ENCODE data around the gene ATP6V1G2.
A peak's percentile ranks its signal among the peaks of the same experiment; 100 is the strongest.
"Not testable (repeated sequence)": the region's sequence is repeated elsewhere in the genome, so short reads cannot be mapped to it uniquely, and the experiment has no call there.

Gene ATP6V1G2

DNA sequence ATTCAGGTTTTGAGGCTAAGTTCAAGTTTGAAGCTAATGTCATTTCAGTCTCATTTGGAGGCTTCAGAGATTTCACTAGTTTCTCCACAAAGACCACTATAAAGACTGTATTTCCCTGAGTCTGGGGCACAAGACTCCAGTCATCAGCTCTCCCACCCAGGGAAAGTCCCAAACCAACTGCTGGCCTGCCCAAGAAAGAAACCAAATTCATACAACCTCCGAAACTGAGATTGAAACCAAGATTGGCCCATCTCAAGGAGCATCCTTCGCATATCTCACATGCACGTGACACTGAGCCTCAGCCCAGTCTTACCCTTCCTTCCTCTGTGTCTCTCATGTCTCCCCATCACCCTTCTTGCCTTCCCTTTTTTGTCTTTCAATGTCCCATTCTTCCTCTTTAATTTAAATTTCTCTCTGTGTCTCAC, 22.1 kb upstream of the ATP6V1G2 start:
- Mint-ChIP-seq H3K9me3 (no peaks in the 10 kb centered on the region), H3K27me3 (no peaks in the 10 kb centered on the region), H3K4me3 (peak overlapping the region; percentile 70), H3K27ac (peak overlapping the region; percentile 84), H3K36me3 (ENCODE audit: low read depth) (peaks cover 26% of the 10 kb centered on the region), H3K4me1 (ENCODE audit: low read depth) (peaks cover 93% of the 10 kb centered on the region)

DNA sequence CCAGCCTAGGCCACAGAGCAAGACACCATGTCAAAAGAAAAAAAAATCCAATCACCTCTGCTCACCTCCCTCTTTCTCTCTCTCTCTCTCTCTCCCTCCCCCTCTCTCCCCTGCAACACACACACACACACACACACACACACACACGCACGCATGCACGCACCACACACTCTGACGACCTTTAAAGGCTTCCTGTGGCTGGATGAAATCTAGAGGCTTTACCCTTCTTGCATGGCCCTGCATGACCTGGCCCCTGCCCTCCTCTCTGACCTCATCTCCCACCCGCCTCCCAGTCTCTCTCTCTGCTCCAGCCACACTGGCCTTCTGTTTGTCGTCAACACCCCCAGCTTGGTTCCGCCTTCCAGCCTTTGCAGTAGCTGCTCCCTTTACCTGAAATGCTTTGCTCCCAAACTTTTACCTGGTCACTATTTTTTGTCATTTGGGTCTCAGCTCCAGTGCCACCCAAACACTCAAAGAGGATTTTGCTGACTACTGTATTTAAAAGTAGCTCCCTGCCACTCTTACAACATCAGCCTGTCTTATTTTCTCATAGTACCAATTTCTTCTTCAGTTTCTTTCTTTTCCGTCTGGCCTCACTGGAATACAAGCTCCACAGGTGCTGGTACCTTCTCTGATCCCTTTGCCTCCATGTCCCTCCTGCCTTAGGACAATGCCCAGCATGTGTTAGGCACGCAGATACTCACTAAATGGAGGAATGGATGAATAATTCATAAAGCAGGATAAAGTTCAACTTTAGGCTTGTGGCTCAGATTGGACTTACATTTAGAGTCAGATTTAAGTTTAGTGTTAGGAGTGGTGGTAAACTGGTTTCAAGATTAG, 21.3 kb upstream of the ATP6V1G2 start:
- Mint-ChIP-seq H3K27me3 (no peaks in the 10 kb centered on the region), H3K4me1 (ENCODE audit: low read depth) (peaks cover 93% of the 10 kb centered on the region), H3K9me3 (no peaks in the 10 kb centered on the region), H3K4me3 (peak overlapping the region; percentile 70), H3K27ac (peak overlapping the region; percentile 84), H3K36me3 (ENCODE audit: low read depth) (peaks cover 25% of the 10 kb centered on the region)

DNA sequence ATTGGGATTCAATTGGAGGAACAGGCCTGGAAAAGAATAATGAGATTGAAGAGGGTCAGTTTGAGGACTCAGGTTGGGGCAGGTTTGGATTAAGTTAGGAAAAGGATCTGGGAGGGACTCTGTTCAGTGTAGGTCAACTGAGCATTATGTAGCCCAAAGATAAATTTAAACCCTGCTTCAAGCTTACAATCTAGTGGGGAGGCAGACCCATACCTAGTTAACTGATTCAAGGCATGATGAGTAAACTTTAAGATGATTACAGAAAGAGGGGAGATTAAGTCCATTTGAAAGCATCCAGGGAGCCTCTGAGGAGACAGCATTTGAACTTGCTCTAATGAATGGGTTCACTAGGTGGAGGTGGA, 14.3 kb upstream of the ATP6V1G2 start:
- H3K36me3 Mint-ChIP-seq (ENCODE audit: low read depth): peaks cover 50% of the 10 kb centered on the region
- peak overlapping the region; percentile 80 for H3K4me3 Mint-ChIP-seq
- peaks cover 5% of the 10 kb centered on the region for H3K27me3 Mint-ChIP-seq

DNA sequence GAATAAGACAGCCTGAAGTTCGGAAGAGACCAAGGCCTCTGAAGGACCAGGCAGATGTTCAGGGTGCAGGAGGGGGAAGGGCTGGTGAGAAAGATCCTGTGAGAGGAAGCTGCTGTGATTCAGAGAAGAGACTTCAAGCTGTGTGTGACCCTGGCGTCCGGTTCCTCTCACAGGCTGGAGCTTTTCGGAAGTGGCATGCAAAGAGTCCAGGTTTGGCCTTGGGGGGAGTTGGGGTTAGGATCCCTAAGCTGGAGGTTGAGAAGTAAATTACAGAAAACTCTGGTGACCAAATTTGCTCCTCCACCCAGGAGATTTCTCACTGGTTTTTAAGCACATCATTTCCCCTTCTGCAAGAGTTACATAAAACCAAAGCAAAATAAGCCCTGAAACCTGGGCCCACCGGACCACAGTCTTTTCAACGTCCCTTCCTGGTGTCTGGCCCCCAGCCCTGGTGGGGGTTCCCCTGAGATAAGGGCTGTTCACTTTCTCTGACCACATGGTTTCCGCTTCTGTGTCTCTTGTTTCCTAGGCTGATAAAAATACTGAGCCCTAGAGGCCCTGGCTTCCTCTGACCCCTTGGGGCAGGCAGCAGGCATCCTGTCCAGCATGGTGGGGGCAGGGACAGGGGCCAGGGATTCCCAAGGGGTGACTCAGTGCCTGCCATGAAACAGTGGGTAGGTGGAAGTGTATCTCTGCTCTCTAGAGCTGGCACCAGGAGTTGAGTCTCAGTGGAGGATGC, 13.7 kb upstream of the ATP6V1G2 start:
- Mint-ChIP-seq H3K4me3 (peak overlapping the region; percentile 80), H3K27me3 (peaks cover 5% of the 10 kb centered on the region), H3K9me3 (no peaks in the 10 kb centered on the region), H3K4me1 (ENCODE audit: low read depth) (peaks cover 87% of the 10 kb centered on the region), H3K36me3 (ENCODE audit: low read depth) (peaks cover 47% of the 10 kb centered on the region), H3K27ac (peak overlapping the region; percentile 98)

More for the DNA sequence above, 14.3 kb upstream of the ATP6V1G2 start:
- no peaks in the 10 kb centered on the region for H3K9me3 Mint-ChIP-seq
- H3K27ac Mint-ChIP-seq: peak overlapping the region; percentile 98
- H3K4me1 Mint-ChIP-seq (ENCODE audit: low read depth): peaks cover 92% of the 10 kb centered on the region

DNA sequence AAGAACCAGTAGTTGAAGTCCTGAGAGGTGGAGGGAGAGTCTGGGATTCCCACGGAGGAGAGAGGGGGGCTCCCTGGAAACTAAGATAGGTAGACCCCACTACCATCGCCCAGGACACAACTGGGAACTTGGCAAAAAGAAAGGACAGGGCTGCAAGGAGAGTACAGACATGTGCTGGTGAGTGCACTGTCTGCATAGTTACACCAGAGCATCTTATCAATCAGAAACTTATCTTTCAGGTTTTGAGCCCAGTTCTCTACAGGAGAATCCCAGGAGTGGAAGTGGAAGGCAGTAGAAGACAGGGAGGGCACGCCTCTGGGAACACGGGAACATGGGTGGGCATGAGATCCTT, 13.2 kb upstream of the ATP6V1G2 start:
- H3K36me3 Mint-ChIP-seq (ENCODE audit: low read depth): peaks cover 45% of the 10 kb centered on the region
- peak overlapping the region; percentile 98 for H3K27ac Mint-ChIP-seq
- peaks cover 87% of the 10 kb centered on the region for H3K4me1 Mint-ChIP-seq (ENCODE audit: low read depth)
- H3K27me3 Mint-ChIP-seq: peaks cover 5% of the 10 kb centered on the region
- H3K9me3 Mint-ChIP-seq: no peaks in the 10 kb centered on the region
- H3K4me3 Mint-ChIP-seq: peak overlapping the region; percentile 80

DNA sequence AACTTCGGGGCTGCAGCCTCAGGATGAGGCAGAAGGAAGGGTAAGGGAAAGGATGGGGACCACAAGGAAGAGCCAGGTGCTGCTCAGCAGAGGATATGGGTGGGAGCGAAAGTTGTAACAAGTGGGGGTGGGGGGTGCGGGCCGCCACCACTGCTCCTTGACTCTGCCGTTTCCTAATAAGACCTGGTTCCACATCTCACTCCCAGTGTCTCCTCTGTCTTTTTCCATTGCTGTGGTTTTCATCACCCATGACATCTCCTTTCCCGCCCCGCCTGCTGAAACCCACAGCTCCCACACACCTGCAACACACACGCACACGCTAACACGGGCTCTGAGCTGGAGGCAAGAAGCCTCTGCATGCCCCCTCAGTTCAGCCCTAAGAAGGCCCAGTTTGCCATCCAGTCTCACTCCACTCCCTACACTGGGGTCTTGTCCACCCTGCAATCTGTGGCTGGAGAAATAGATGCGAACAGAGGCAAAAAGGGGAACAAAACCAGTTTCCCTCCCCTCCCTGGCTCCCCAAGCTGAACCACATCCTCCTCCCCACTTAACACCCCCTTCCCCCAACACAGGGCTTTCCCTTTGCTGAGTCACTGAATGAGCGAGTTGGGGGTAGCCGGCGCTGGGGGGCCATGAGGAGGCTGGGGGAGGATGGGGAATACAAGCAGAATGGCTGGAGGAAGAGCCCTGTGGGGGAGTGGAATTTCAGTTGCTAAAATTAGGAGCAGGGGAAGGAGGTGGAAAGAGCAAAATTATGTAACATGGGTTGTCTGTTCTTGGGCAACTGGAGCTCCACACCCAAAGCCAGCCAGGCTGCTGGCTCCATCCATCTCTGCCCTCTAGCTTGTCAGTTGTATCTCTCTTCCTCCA, 12.5 kb upstream of the ATP6V1G2 start:
- peaks cover 44% of the 10 kb centered on the region for H3K36me3 Mint-ChIP-seq (ENCODE audit: low read depth)
- H3K4me1 Mint-ChIP-seq (ENCODE audit: low read depth): peaks cover 89% of the 10 kb centered on the region
- H3K4me3 Mint-ChIP-seq: peak overlapping the region; percentile 80
- H3K27me3 Mint-ChIP-seq: peaks cover 5% of the 10 kb centered on the region
- H3K9me3 Mint-ChIP-seq: no peaks in the 10 kb centered on the region
- peak overlapping the region; percentile 98 for H3K27ac Mint-ChIP-seq

DNA sequence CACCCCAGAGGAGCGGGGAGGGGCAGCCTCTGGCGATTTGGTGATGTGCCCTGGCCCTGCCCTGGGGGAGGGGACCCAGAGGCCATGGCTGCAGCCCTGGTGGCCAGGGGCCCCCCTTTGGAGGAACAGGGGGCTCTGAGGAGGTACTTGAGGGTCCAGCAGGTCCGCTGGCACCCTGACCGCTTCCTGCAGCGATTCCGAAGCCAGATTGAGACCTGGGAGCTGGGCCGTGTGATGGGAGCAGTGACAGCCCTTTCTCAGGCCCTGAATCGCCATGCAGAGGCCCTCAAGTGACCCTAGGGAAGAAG, 11.9 kb upstream of the ATP6V1G2 start:
- Mint-ChIP-seq H3K4me1 (ENCODE audit: low read depth) (peaks cover 84% of the 10 kb centered on the region), H3K27me3 (peaks cover 5% of the 10 kb centered on the region), H3K36me3 (ENCODE audit: low read depth) (peaks cover 42% of the 10 kb centered on the region), H3K4me3 (peak overlapping the region; percentile 80), H3K9me3 (no peaks in the 10 kb centered on the region), H3K27ac (peak overlapping the region; percentile 98)

DNA sequence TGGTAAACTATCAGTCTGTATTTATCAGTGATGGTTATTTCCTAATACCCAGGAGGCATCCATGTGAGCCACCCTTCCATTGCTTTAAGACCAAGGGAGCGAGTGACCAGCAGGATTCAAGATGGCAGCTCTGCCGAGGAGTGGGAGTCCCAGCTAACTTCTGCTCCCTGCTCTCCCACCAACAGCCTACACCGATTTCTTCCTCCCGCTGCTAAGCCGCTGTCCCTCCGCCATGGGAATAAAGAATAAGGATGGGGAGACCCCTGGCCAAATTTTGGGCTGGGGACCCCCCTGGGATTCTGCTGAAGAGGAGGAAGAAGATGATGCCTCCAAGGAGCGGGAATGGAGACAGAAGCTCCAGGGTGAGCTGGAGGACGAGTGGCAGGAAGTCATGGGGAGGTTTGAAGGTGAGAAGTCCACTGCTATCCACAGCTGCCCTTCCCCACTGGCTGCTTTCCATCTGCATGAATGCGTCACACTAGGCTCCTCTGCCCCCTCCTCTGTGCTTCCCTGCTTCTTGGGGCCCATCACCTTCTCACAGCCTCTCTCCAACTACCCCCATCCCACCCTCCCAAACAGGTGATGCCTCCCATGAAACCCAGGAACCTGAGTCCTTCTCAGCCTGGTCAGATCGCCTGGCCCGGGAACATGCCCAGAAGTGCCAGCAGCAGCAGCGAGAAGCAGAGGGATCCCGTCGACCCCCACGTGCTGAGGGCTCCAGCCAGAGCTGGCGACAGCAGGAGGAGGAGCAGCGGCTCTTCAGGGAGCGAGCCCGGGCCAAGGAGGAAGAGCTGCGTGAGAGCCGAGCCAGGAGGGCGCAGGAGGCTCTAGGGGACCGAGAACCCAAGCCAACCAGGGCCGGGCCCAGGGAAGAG, 11.3 kb upstream of the ATP6V1G2 start:
- H3K27me3 Mint-ChIP-seq: peaks cover 5% of the 10 kb centered on the region
- peak overlapping the region; percentile 20 for H3K4me3 Mint-ChIP-seq
- peaks cover 44% of the 10 kb centered on the region for H3K36me3 Mint-ChIP-seq (ENCODE audit: low read depth)
- peaks cover 81% of the 10 kb centered on the region for H3K4me1 Mint-ChIP-seq (ENCODE audit: low read depth)
- no peaks in the 10 kb centered on the region for H3K9me3 Mint-ChIP-seq
- peak overlapping the region; percentile 98 for H3K27ac Mint-ChIP-seq

DNA sequence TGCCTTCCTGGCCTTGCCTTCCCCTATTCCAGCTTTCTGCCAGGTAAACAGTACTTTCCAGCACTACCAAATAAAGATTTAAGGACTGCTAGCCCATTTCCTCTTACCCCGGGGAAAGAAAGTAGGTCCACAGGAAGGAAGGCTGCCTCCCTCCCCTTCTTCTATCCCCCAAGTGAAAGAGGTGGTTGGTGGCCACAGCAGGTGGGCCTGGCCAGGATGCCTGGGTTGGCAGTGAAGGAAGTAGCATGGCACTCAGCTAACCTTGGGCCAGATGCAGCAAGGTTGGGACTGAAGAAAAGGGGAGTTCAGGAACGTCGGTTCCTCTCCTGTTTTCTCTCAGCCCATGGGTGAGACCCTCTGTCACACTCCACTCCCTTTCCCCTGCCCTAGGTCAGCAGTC, 9.9 kb upstream of the ATP6V1G2 start:
- no peak overlapping the region for H3K4me3 Mint-ChIP-seq
- H3K27ac Mint-ChIP-seq: peak overlapping the region; percentile 16
- H3K27me3 Mint-ChIP-seq: peaks cover 5% of the 10 kb centered on the region
- H3K36me3 Mint-ChIP-seq (ENCODE audit: low read depth): peaks cover 41% of the 10 kb centered on the region
- H3K4me1 Mint-ChIP-seq (ENCODE audit: low read depth): peaks cover 78% of the 10 kb centered on the region
- no peaks in the 10 kb centered on the region for H3K9me3 Mint-ChIP-seq

DNA sequence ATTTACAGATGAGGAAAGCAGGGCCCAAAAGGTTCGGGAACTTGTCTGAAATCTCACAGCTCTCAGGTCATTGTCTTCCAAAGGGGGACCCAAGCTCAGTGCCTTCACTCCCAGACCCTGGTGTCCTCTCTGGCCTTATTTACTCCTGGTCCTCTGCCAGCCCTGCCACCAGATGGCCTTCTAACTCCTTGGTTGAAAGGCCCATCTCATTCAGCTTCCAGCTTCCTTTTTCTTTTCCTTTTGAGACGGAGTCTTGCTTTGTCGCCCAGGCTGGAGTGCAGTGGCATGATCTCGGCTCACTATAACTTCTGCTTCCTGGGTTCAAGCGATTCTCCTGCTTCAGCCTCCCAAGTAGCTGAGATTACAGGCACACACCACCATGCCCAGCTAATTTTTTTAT, 5.0 kb upstream of the ATP6V1G2 start:
- not testable (repeated sequence) for H3K9me3 Mint-ChIP-seq, H3K27ac Mint-ChIP-seq, H3K27me3 Mint-ChIP-seq
- Mint-ChIP-seq H3K4me1 (ENCODE audit: low read depth) (peaks cover 75% of the 10 kb centered on the region), H3K36me3 (ENCODE audit: low read depth) (peaks cover 30% of the 10 kb centered on the region), H3K4me3 (peak overlapping the region; percentile 41)

DNA sequence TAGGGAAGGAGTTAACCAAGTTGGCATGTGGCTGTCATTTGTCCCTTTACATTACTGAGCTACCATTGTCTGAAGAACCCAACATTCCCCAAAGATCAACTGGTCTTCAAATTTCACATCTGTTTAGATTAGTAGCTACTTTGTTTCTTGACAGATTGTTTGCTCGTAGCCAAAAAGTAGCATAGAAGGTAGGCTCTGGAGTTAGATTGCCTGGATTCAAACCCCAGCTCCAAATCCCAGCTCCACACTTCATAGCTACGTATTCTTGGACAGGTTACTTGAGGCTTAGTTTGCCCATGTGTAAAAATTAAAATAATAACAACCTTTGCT, 2.1 kb upstream of the ATP6V1G2 start:
- Mint-ChIP-seq H3K27ac (peak overlapping the region; percentile 61), H3K36me3 (ENCODE audit: low read depth) (peaks cover 25% of the 10 kb centered on the region)

DNA sequence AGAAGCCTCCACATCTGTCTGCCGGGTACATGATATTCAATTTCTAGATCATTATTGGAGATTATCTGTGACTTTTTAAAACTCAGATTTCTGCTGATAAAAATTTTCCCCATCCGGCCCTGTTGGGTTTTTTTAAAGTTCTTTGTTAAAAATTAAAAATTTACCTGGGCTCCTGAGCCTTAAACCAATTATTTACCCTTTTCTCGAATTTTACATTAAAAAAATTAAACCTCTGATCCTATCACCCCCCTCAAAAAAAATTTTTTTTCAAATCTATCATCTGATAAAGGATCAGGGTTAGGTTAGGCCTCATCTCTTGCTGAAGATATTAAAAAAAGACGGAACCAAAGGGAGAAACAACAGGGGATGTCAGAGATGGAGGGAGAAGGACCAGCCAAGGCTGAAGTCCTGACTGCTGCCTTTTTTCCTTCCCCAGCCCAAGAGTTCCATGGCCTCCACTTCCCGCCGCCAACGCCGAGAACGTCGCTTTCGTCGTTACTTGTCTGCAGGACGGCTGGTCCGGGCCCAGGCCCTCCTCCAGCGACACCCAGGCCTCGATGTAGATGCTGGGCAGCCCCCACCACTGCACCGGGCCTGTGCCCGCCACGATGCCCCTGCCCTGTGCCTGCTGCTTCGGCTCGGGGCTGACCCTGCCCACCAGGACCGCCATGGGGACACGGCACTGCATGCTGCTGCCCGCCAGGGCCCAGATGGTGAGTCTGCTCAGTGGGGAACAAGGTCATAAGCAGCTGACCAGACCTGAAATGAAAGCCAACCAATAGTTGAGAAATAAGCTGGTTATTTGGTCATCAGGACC, 1.5 kb upstream of the ATP6V1G2 start:
- H3K9me3 Mint-ChIP-seq: no peaks in the 10 kb centered on the region
- H3K36me3 Mint-ChIP-seq (ENCODE audit: low read depth): peaks cover 20% of the 10 kb centered on the region
- peak overlapping the region; percentile 85 for H3K4me3 Mint-ChIP-seq
- H3K27ac Mint-ChIP-seq: peak overlapping the region; percentile 90
- no peaks in the 10 kb centered on the region for H3K27me3 Mint-ChIP-seq
- H3K4me1 Mint-ChIP-seq (ENCODE audit: low read depth): peaks cover 69% of the 10 kb centered on the region

More for the DNA sequence above, 2.1 kb upstream of the ATP6V1G2 start:
- H3K4me3 Mint-ChIP-seq: peak overlapping the region; percentile 85
- peaks cover 67% of the 10 kb centered on the region for H3K4me1 Mint-ChIP-seq (ENCODE audit: low read depth)
- H3K27me3 Mint-ChIP-seq: no peaks in the 10 kb centered on the region
- H3K9me3 Mint-ChIP-seq: no peaks in the 10 kb centered on the region

DNA sequence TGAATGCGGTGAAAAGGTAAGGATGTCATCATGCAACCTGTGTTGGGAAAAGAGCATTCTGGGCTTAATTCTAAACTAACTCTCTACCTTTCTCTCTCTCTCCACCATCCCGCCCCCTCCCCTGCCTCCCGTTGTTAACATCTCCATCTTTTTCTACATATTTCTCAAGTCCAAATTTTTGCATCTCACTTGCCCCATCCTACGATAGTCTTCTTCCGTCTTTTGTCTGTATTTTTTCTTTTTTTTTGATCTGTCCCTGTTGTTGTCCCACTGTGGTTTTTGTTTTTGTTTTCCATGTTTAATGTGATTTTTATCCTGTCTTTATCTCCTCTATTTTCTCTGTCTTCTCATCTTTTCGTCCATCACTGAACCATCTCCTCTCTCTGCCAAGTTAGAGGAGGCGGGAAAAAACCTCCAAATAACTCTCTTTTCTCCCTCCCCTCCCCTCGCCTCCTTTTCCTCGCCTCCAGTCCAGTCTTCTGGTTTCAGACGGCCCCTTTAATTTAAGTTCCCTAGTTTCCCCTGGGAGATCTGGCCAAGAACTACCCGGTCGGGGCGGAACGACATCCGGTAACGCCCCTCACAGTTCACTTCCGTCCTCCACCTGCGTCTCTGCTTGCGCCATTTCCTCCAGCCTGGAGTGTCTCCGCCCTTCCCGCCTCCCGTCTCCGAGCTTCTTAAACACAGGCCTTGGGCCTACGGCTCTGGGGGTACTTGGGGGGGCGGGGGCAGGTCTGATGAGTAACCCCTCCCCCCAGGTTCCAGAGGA, 734 bp upstream of the ATP6V1G2 start, which contains the start of gene NFKBIL1:
Gene NFKBIL1 (plus strand): TSS at position 651 of the 769 bp plus-strand sequence. CDS start 87 bp downstream, at position 738.
- peak within 1 kb of the TSS; percentile 85 for H3K4me3 Mint-ChIP-seq
- H3K27ac Mint-ChIP-seq: peak within 1 kb of the TSS; percentile 90
- H3K9me3 Mint-ChIP-seq: no peaks in the 10 kb centered on the region
- H3K36me3 Mint-ChIP-seq (ENCODE audit: low read depth): peaks cover 13% of the 10 kb centered on the region
- H3K27me3 Mint-ChIP-seq: no peaks in the 10 kb centered on the region
- H3K4me1 Mint-ChIP-seq (ENCODE audit: low read depth): peaks cover 71% of the 10 kb centered on the region

Data from stimulated activated naive CD8-positive, alpha-beta T cell treated with anti-CD3 and anti-CD28 coated beads, Interleukin-15, Interleukin-2, amounts not matched to agents 100 ng/mL and 50 ng/mL, for 24 hours (primary cell).